Keratinocyte (primary cell): ENCODE measurements around the gene ANXA4.

Experiments
- EZH2 ChIP-seq: IDR thresholded peaks from one replicate; pipeline ENCODE4 v1.6.1; 2012; ENCODE audit warnings: inconsistent platforms, mild to moderate bottlenecking, low read length, moderate library complexity
- TF ChIP-seq, protein P1 (sequence below), 3 experiments: IDR thresholded peaks in 1 of 3; conservative IDR thresholded peaks in 1 of 3; optimal IDR thresholded peaks in 1 of 3; 2 replicates in 2 of 3; 3 replicates in 1 of 3; pipeline versions ENCODE3 to v1.5.1; 2011; ENCODE audit warnings: low read length in 3 of 3, mild to moderate bottlenecking in 3 of 3, moderate library complexity in 2 of 3, control low read depth in 1 of 3, inconsistent platforms in 1 of 3; ENCODE audit not compliant: insufficient read depth in 2 of 3; ENCODE audit errors: extremely low read depth in 1 of 3

DNA sequence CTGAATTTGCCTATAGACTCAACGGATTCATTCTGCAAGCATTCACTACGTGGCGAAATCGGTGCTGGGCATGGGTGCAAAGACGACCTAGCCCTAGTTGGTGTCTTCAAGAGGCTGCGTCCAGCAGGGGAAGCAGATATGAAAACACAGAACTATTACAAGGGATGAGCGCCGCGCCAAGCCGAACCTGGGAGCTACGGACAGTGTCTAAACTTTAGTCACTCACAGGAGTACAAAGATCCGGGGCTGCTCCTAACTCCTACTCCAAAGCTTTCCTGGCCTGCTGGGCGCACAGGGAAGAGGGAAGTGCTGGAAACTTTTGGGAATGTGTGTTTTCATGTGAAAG is 732 bp upstream of the ANXA4 start:
- TF ChIP-seq, protein P1, sequence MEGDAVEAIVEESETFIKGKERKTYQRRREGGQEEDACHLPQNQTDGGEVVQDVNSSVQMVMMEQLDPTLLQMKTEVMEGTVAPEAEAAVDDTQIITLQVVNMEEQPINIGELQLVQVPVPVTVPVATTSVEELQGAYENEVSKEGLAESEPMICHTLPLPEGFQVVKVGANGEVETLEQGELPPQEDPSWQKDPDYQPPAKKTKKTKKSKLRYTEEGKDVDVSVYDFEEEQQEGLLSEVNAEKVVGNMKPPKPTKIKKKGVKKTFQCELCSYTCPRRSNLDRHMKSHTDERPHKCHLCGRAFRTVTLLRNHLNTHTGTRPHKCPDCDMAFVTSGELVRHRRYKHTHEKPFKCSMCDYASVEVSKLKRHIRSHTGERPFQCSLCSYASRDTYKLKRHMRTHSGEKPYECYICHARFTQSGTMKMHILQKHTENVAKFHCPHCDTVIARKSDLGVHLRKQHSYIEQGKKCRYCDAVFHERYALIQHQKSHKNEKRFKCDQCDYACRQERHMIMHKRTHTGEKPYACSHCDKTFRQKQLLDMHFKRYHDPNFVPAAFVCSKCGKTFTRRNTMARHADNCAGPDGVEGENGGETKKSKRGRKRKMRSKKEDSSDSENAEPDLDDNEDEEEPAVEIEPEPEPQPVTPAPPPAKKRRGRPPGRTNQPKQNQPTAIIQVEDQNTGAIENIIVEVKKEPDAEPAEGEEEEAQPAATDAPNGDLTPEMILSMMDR (optimal IDR thresholded peaks at IDR 0.05 in 1 of 3, IDR thresholded peaks at IDR 0.05 in 1 of 3, conservative IDR thresholded peaks at IDR 0.05 in 1 of 3; ENCODE audit: extremely low read depth in 1 of 3, insufficient read depth in 2 of 3, low read length in 3 of 3): peak in 2 of 3 experiments; percentile 10 to 21
- no peak for TF ChIP-seq EZH2
